Measurements from ENCODE around the gene MB. TPM values are rescaled to one million over a fixed set of nuclear protein-coding genes. Genes with fewer than 3 reads are reported as not detected.

Gene MB
- total and polyA plus RNA-seq, 9 of the 15 experiments (the other 6 are each of a cell fraction or from before 2014, with no cell fraction given): not detected

- TF ChIP-seq REST (IDR thresholded peaks at IDR 0.05; ENCODE audit: borderline replicate concordance) (peak; percentile 73), REST (CRISPR knock-in tag; IDR thresholded peaks at IDR 0.05; ENCODE audit: low read depth) (no peak), SMC3 (conservative IDR thresholded peaks at IDR 0.05; ENCODE audit: insufficient read depth, low read depth, low read length) (peak; percentile 79), DEAF1 (CRISPR knock-in tag; IDR thresholded peaks at IDR 0.05) (peak; percentile 55), ZNF431 (CRISPR knock-in tag; IDR thresholded peaks at IDR 0.05) (no peak), CTBP1 (IDR thresholded peaks at IDR 0.05; ENCODE audit: borderline replicate concordance) (peak; percentile 42; the same call in 1 of the 2 replicates), CC2D1A (IDR thresholded peaks at IDR 0.05) (peak; percentile 51; the same call in 1 of the 2 replicates)
Observed at GRCh38 chr22:35582861-35583670, 34.1 kb downstream of the MB start (continued).
